ENCODE measurements around the gene TBC1D2B.

The TBC1D2B gene

DNA sequence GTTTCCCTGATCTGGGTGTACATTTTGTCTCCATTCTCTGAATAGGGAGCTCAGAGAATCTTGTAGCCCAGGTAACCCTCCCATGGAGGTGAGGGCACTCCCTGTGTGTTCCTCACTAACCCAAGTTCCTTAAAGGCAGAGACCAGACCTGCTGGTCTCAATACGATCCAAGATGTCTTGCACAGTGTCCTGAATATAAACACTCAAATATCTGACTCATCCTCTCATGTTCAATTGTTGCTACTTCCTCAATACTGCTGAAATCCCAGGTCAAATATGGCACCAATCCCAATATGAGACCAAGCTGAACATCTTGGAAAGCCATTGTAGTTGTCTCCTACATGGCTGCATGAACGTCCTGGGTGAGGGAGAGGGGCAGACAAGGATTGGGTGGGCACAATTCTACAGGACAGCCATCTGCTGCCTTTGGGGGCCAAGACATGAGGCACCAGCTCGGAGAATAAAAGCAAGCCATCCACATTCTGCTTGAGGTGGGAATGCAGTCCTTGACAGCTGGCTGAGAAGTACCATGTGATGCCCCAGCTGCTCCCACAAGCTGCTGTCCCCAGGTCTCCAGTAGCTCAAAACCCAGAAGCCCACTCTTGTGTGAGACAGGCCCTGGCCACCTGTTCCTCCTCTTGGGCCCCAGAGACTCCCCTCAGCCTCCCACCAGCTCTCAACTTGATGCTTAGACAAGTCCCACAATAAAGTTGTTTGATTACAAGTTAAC is 18.2 kb downstream of the TBC1D2B start:
- peak; percentile 53 for DNase-seq (ENCODE audit: low read depth)
- TF ChIP-seq, protein P1, sequence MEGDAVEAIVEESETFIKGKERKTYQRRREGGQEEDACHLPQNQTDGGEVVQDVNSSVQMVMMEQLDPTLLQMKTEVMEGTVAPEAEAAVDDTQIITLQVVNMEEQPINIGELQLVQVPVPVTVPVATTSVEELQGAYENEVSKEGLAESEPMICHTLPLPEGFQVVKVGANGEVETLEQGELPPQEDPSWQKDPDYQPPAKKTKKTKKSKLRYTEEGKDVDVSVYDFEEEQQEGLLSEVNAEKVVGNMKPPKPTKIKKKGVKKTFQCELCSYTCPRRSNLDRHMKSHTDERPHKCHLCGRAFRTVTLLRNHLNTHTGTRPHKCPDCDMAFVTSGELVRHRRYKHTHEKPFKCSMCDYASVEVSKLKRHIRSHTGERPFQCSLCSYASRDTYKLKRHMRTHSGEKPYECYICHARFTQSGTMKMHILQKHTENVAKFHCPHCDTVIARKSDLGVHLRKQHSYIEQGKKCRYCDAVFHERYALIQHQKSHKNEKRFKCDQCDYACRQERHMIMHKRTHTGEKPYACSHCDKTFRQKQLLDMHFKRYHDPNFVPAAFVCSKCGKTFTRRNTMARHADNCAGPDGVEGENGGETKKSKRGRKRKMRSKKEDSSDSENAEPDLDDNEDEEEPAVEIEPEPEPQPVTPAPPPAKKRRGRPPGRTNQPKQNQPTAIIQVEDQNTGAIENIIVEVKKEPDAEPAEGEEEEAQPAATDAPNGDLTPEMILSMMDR (conservative IDR thresholded peaks at IDR 0.05; ENCODE audit: low read depth, low read length), result no peak
- H3K4me3 ChIP-seq (ENCODE audit: low read depth, low read length), result no peak overlapping the region

GRCh38 chr15:78058401-78058935 is 19.0 kb downstream of the TBC1D2B start:
- DNase-seq (ENCODE audit: low read depth), result no peak
- TF ChIP-seq, protein P1 (conservative IDR thresholded peaks at IDR 0.05; ENCODE audit: low read depth, low read length), result no peak
- H3K4me3 ChIP-seq (ENCODE audit: low read depth, low read length), result no peak overlapping the region

- TF ChIP-seq, protein P1 (conservative IDR thresholded peaks at IDR 0.05; ENCODE audit: low read depth, low read length), result no peak
- no peak for DNase-seq (ENCODE audit: low read depth)
- no peak overlapping the region for H3K4me3 ChIP-seq (ENCODE audit: low read depth, low read length)
Observed at GRCh38 chr15:78057803-78058202, 19.7 kb downstream of the TBC1D2B start.

DNA sequence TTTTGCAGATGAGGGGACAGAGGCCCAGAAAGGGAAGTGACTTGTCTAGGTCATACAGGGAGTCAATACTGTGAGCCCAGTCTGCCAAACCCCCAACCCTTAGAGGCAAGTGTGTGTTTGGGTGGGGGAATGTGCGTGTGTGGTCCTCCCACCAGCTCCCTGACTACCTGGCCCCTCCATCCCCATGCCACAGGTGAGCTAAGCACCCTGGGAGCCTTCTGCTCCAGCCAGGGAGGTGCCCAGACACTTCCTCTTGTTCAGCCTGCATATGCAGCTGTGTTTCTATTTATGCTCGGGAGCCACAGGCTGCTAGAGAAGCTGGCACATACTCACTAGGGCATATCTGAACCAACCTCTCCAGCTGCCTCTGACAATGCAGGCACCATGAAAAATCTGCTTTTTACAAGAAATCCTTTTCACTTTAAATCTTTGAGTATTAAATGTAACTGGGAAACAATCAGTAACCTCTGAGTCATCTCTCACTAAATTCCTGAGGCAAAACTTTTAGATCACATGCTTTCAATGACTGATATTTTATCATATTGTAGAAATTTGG is 20.7 kb downstream of the TBC1D2B start:
- TF ChIP-seq, protein P1 (conservative IDR thresholded peaks at IDR 0.05; ENCODE audit: low read depth, low read length), result no peak
- peak; percentile 56 for DNase-seq (ENCODE audit: low read depth)
- no peak overlapping the region for H3K4me3 ChIP-seq (ENCODE audit: low read depth, low read length)

- no peak for DNase-seq (ENCODE audit: low read depth)
Observed at GRCh38 chr15:78055919-78056713, 21.4 kb downstream of the TBC1D2B start.

GRCh38 chr15:78054966-78055365 is 22.5 kb downstream of the TBC1D2B start:
- no peak overlapping the region for H3K4me3 ChIP-seq (ENCODE audit: low read depth, low read length)
- DNase-seq (ENCODE audit: low read depth), result no peak
- TF ChIP-seq, protein P1 (conservative IDR thresholded peaks at IDR 0.05; ENCODE audit: low read depth, low read length), result no peak

More at GRCh38 chr15:78055919-78056713, 21.4 kb downstream of the TBC1D2B start:
- TF ChIP-seq, protein P1 (conservative IDR thresholded peaks at IDR 0.05; ENCODE audit: low read depth, low read length), result no peak
- no peak overlapping the region for H3K4me3 ChIP-seq (ENCODE audit: low read depth, low read length)

Measured in choroid plexus epithelial cell (primary cell).